ENCODE measurements around the gene C2orf81. TPM values are rescaled to one million over a fixed set of nuclear protein-coding genes. Genes with fewer than 3 reads are reported as not detected.
A peak's percentile ranks its signal among the peaks of the same experiment; 100 is the strongest.
"Not testable (repeated sequence)": the region's sequence is repeated elsewhere in the genome, so short reads cannot be mapped to it uniquely, and the experiment has no call there.

The C2orf81 gene
- total RNA-seq, 1 experiment from 2014 or later, result 0.34 TPM

DNA sequence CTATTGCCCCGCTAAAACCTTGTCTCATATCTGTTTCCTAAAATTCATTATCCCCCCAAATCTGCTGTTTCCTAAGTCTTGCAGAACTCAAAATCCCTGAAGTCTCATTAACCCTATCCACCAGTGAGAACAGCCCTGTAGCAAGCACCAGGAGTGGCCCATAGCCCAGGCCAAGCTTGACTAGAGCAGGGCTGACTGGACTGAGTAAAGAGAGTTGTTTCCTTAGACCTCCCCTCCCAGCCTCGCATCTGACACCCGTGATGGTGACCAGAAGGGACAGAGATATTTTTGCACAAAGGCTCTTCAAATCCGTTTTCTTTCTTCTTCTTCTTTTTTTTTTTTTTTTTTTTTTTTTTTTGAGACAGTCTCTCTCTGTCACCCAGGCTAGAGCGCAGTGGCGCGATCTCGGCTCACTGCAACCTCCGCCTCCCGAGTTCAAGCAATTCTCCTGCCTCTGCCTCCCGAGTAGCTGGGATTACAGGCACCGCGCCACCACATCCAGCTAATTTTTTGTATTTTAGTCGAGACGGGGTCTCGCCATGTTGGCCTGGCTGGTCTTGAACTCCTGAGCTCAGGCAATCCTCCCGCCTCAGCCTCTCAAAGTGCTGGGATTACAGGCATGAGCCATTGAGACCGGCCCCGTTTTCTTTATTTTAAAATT is 846 bp downstream of the C2orf81 start:
- not testable (repeated sequence) for H3K4me3 ChIP-seq, H3K27ac ChIP-seq

DNA sequence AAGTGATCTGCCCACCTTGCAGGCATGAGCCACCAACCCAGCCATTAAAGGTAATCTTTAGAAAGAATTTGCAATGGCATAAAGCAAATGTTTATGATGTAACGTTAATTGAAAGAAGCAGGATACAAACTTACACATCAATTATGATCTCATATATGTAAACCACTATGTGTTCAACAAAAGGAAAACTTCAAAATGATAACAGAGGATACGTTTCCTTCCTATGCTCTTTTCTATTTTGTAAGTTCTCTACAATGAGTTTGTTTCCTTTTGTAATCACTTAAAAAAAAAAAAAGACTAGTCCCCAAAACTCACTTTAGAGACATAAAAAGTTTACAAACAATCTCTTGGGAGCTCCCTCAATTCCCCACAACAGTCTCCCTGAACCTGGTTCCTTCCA is 1.4 kb downstream of the C2orf81 start:
- no peaks in the 10 kb centered on the region for H3K36me3 ChIP-seq
- H3K27me3 ChIP-seq (replicated peaks), result peaks cover 7% of the 10 kb centered on the region
- no peak overlapping the region for H3K4me3 ChIP-seq
- DNase-seq (ENCODE audit: low read depth in 1 of 2, low spot score in 2 of 2), result no peak
- H3K27ac ChIP-seq, result no peak overlapping the region
- H3K4me1 ChIP-seq (replicated peaks), result peaks cover 12% of the 10 kb centered on the region
- H3K9me3 ChIP-seq (replicated peaks), result no peaks in the 10 kb centered on the region

More for the DNA sequence above, 846 bp downstream of the C2orf81 start:
- not testable (repeated sequence) for DNase-seq (ENCODE audit: low read depth in 1 of 2, low spot score in 2 of 2); H3K27me3 ChIP-seq (replicated peaks); H3K36me3 ChIP-seq; H3K9me3 ChIP-seq (replicated peaks)
- peaks cover 12% of the 10 kb centered on the region for H3K4me1 ChIP-seq (replicated peaks)

GRCh38 chr2:74419345-74419744 is 2.1 kb downstream of the C2orf81 start:
- H3K4me1 ChIP-seq (replicated peaks), result peaks cover 12% of the 10 kb centered on the region
- H3K9me3 ChIP-seq (replicated peaks), result no peaks in the 10 kb centered on the region
- H3K4me3 ChIP-seq, result no peak overlapping the region
- no peak overlapping the region for H3K27ac ChIP-seq
- H3K27me3 ChIP-seq (replicated peaks), result peaks cover 7% of the 10 kb centered on the region
- no peaks in the 10 kb centered on the region for H3K36me3 ChIP-seq
- no peak for DNase-seq (ENCODE audit: low read depth in 1 of 2, low spot score in 2 of 2)

- Histone ChIP-seq H3K4me3 (no peak overlapping the region), H3K36me3 (no peaks in the 10 kb centered on the region), H3K4me1 (replicated peaks) (peaks cover 12% of the 10 kb centered on the region), H3K27ac (no peak overlapping the region), H3K9me3 (replicated peaks) (no peaks in the 10 kb centered on the region), H3K27me3 (replicated peaks) (peaks cover 7% of the 10 kb centered on the region)
- DNase-seq (ENCODE audit: low read depth in 1 of 2, low spot score in 2 of 2), result no peak
Measured at GRCh38 chr2:74418312-74418711, 3.1 kb downstream of the C2orf81 start.

GRCh38 chr2:74417763-74418162 is 3.7 kb downstream of the C2orf81 start:
- no peaks in the 10 kb centered on the region for H3K36me3 ChIP-seq
- H3K27ac ChIP-seq, result no peak overlapping the region
- no peak overlapping the region for H3K4me3 ChIP-seq
- peaks cover 12% of the 10 kb centered on the region for H3K4me1 ChIP-seq (replicated peaks)
- no peaks in the 10 kb centered on the region for H3K9me3 ChIP-seq (replicated peaks)
- no peak for DNase-seq (ENCODE audit: low read depth in 1 of 2, low spot score in 2 of 2)
- H3K27me3 ChIP-seq (replicated peaks), result peaks cover 7% of the 10 kb centered on the region

DNA sequence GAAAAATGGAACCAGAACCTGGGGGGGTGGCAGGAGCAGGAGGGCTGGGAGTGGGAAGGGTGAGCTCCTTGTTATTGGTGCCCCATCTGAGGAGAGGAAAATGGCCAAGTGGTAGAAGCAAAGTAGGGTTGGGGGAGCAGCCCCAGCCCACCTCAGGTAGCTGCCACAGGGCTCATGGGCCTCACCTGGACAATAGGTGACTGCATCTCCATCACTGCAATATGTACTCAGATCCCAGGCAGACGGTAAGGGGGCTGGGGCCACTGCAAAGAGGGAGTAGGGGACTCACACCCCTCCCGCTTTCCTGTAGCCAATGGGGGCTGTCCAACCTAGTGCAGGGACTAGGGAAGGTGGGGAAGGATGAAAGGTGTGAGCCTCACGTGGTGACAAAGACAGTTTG is 4.2 kb downstream of the C2orf81 start:
- H3K27ac ChIP-seq, result no peak overlapping the region
- H3K4me1 ChIP-seq (replicated peaks), result peaks cover 10% of the 10 kb centered on the region
- no peak for DNase-seq (ENCODE audit: low read depth in 1 of 2, low spot score in 2 of 2)
- no peaks in the 10 kb centered on the region for H3K36me3 ChIP-seq
- H3K4me3 ChIP-seq, result no peak overlapping the region
- H3K9me3 ChIP-seq (replicated peaks), result no peaks in the 10 kb centered on the region
- peaks cover 7% of the 10 kb centered on the region for H3K27me3 ChIP-seq (replicated peaks)

- no peak overlapping the region for H3K4me3 ChIP-seq
- peaks cover 6% of the 10 kb centered on the region for H3K4me1 ChIP-seq (replicated peaks)
- no peaks in the 10 kb centered on the region for H3K9me3 ChIP-seq (replicated peaks)
- H3K27ac ChIP-seq, result no peak overlapping the region
- peaks cover 7% of the 10 kb centered on the region for H3K27me3 ChIP-seq (replicated peaks)
- no peaks in the 10 kb centered on the region for H3K36me3 ChIP-seq
- DNase-seq (ENCODE audit: low read depth in 1 of 2, low spot score in 2 of 2), result no peak
Measured at GRCh38 chr2:74416778-74417177, 4.6 kb downstream of the C2orf81 start.

DNA sequence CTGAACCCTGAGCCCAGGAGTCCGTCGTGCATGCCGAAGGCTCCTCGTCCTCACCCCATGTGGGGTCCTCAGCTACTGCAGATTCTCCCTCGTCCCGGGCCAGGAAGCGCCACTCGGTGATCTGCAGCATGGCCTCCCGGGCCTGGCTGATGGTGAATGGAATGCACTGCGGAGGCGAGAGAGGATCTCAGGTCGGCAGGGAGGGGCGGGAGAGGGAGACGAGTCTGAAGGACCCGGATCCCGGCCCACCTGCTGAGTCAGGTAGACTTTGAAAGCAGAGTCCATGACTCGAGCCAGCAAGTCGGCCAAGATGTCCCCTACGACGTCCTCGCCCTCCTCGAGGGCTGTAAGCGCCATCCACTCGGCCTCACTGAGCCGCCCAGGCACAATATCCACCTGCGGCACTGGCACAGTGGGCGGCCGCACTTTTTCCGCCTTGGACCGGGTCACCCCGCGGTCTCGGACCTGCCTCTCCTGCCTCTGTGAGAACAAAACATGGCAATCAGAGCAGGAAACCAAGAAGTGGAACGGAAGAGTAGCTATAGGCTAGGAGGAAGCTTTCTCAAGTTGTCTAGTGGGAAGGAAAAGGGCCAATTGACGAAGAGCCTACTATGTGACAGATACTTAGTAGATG is 5.5 kb downstream of the C2orf81 start:
- no peak for DNase-seq (ENCODE audit: low read depth in 1 of 2, low spot score in 2 of 2)
- no peak overlapping the region for H3K4me3 ChIP-seq
- no peak overlapping the region for H3K27ac ChIP-seq

GRCh38 chr2:74414881-74415761 is 6.3 kb downstream of the C2orf81 start:
- peaks cover 7% of the 10 kb centered on the region for H3K27me3 ChIP-seq (replicated peaks)
- H3K9me3 ChIP-seq (replicated peaks), result no peaks in the 10 kb centered on the region
- H3K4me3 ChIP-seq, result no peak overlapping the region
- no peaks in the 10 kb centered on the region for H3K4me1 ChIP-seq (replicated peaks)
- H3K36me3 ChIP-seq, result no peaks in the 10 kb centered on the region
- no peak overlapping the region for H3K27ac ChIP-seq
- no peak for DNase-seq (ENCODE audit: low read depth in 1 of 2, low spot score in 2 of 2)

More for the DNA sequence above, 5.5 kb downstream of the C2orf81 start:
- no peaks in the 10 kb centered on the region for H3K36me3 ChIP-seq
- peaks cover 7% of the 10 kb centered on the region for H3K27me3 ChIP-seq (replicated peaks)
- H3K4me1 ChIP-seq (replicated peaks), result peaks cover under 1% of the 10 kb centered on the region; the same call in 1 of the 2 replicates
- H3K9me3 ChIP-seq (replicated peaks), result no peaks in the 10 kb centered on the region

GRCh38 chr2:74414441-74414840 is 7.0 kb downstream of the C2orf81 start:
- DNase-seq (ENCODE audit: low read depth in 1 of 2, low spot score in 2 of 2), result no peak
- peaks cover 1% of the 10 kb centered on the region for H3K27me3 ChIP-seq (replicated peaks)
- H3K4me1 ChIP-seq (replicated peaks), result no peaks in the 10 kb centered on the region
- H3K36me3 ChIP-seq, result no peaks in the 10 kb centered on the region
- H3K27ac ChIP-seq, result no peak overlapping the region
- H3K4me3 ChIP-seq, result no peak overlapping the region
- H3K9me3 ChIP-seq (replicated peaks), result no peaks in the 10 kb centered on the region

GRCh38 chr2:74413001-74413698 is 8.3 kb downstream of the C2orf81 start:
- H3K9me3 ChIP-seq (replicated peaks), result no peaks in the 10 kb centered on the region
- no peaks in the 10 kb centered on the region for H3K4me1 ChIP-seq (replicated peaks)
- no peak for DNase-seq (ENCODE audit: low read depth in 1 of 2, low spot score in 2 of 2)
- H3K36me3 ChIP-seq, result no peaks in the 10 kb centered on the region
- H3K27ac ChIP-seq, result no peak overlapping the region
- no peaks in the 10 kb centered on the region for H3K27me3 ChIP-seq (replicated peaks)
- no peak overlapping the region for H3K4me3 ChIP-seq

DNA sequence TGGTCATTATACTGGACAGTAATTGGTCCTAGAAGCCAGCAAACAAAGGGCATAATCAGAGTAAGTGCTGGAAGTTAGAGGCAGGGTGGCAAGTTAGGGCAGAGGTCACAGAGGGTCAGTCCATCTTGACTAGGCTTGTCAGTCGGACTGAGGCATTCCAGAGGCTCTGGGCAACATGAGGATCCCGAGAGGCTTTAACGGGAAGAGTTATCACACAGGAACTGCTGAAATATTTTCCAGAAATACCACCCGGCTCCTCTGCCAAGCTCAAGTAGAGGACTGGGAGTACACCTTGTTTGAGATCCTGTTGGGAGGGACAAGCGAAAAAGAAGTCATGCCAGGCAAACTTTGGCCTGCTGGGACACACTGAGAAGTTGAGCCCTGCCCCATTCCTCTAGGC is 13.7 kb downstream of the C2orf81 start:
- Histone ChIP-seq H3K4me3 (no peak overlapping the region), H3K27me3 (replicated peaks) (no peaks in the 10 kb centered on the region), H3K9me3 (replicated peaks) (no peaks in the 10 kb centered on the region), H3K27ac (peak overlapping the region; percentile 70), H3K36me3 (no peaks in the 10 kb centered on the region), H3K4me1 (replicated peaks) (peaks cover 24% of the 10 kb centered on the region)
- DNase-seq (ENCODE audit: low read depth in 1 of 2, low spot score in 2 of 2), result no peak

DNA sequence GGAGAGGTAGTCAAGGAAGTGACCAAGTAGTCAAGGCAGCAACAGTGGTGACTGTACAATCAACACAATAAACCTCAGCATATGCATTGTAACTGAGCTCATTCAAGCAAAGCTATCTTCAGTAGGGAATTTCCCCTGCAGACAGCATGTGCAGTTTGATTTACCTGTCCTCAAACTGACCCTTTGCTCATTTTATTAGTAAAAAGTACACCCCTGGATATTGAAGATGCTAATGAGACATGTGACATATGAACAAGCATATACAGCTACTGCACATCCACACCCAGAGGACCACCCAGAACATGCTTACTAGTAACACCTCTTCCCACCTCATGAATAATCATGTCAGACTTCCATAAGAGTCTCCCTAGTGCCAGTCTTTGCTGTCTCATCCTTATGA is 15.4 kb downstream of the C2orf81 start:
- H3K9me3 ChIP-seq (replicated peaks), result no peaks in the 10 kb centered on the region
- no peaks in the 10 kb centered on the region for H3K36me3 ChIP-seq
- H3K4me1 ChIP-seq (replicated peaks), result peaks cover 24% of the 10 kb centered on the region
- H3K4me3 ChIP-seq, result no peak overlapping the region
- no peaks in the 10 kb centered on the region for H3K27me3 ChIP-seq (replicated peaks)
- DNase-seq (ENCODE audit: low read depth in 1 of 2, low spot score in 2 of 2), result peak in 1 of 2 experiments; percentile 61
- H3K27ac ChIP-seq, result peak overlapping the region; percentile 70
